Immature natural killer cell (primary cell): ENCODE data around the gene GADD45B. TPM values are rescaled to one million over a fixed set of nuclear protein-coding genes. Genes with fewer than 3 reads are reported as not detected.

Source experiments
- DNase-seq, 3 donors: peaks; one replicate each; pipeline ENCODE4 v3.0.0; 2022; ENCODE audit warnings: mixed read lengths in 1 of 3
- H3K27ac Mint-ChIP-seq, 6 donors: one replicate each; pipeline ENCODE4 v1.8.0; 2020; ENCODE audit warnings: mixed read lengths in 6 of 6, mild to moderate bottlenecking in 5 of 6, inconsistent platforms in 4 of 6, moderate library complexity in 3 of 6
- H3K27me3 Mint-ChIP-seq, 3 donors: one replicate each; pipeline ENCODE4 v1.8.0; 2020 to 2021; ENCODE audit warnings: low read depth in 3 of 3, mild to moderate bottlenecking in 3 of 3, mixed read lengths in 3 of 3, moderate library complexity in 3 of 3, inconsistent platforms in 1 of 3
- H3K36me3 Mint-ChIP-seq, 3 donors: one replicate each; pipeline ENCODE4 v1.8.0; 2020; ENCODE audit warnings: mixed read lengths in 3 of 3, inconsistent platforms in 2 of 3, mild to moderate bottlenecking in 2 of 3
- H3K4me1 Mint-ChIP-seq, 2 donors: one replicate each; pipeline ENCODE4 v1.8.0; 2020; ENCODE audit warnings: inconsistent platforms in 2 of 2, mild to moderate bottlenecking in 2 of 2, mixed read lengths in 2 of 2, moderate library complexity in 1 of 2
- H3K4me3 Mint-ChIP-seq, 5 donors: one replicate each; pipeline ENCODE4 v1.8.0; 2020; ENCODE audit warnings: mild to moderate bottlenecking in 5 of 5, mixed read lengths in 5 of 5, inconsistent platforms in 3 of 5, moderate library complexity in 3 of 5
- H3K9me3 Mint-ChIP-seq, 6 donors: one replicate each; pipeline ENCODE4 v1.8.0; 2020; ENCODE audit warnings: mild to moderate bottlenecking in 6 of 6, mixed read lengths in 6 of 6, inconsistent platforms in 4 of 6, moderate library complexity in 3 of 6
- polyA plus RNA-seq, 3 donors: library from polyadenylated mRNA; unstranded; fragments of 300-500 nt; fragmentation: Illumina TruSeq; gene quantifications; one replicate each; pipeline ENCODE4 v1.2.3, GENCODE V29; 2021

Gene GADD45B
- polyA plus RNA-seq, 3 donors from 2014 or later, result 68.0 to 105 (median 72.9) TPM

DNA sequence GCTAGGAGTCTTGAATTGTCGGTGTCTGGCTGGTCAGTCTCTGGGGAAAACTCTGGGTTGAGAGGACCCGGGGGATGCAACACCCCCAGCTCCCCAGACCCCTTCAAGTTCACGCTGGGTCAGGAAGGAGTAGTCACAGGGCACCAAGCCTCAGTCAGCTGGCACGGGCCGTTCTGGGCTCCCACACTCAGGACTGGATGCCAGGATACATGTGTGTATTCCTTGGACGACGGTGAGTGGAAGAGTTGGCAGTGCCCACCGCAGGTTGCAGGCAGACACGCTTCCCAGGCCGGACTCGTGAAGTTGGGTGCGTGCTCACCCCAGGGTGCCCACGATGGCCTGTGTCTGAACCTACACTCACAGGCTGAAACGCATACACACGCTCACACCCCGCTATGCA lies 5.5 kb downstream of the GADD45B start:
- Mint-ChIP-seq H3K4me3 (no peak overlapping the region), H3K4me1 (peaks cover 15 to 29% of the 10 kb centered on the region in 2 donors), H3K9me3 (peaks cover 0 to 5% (median 0%) of the 10 kb centered on the region in 6 donors), H3K27me3 (peaks cover 12 to 21% (median 18%) of the 10 kb centered on the region in 3 donors), H3K27ac (peak overlapping the region in 1 of 6 donors; percentile 69), H3K36me3 (peaks cover 0 to 7% (median 4%) of the 10 kb centered on the region in 3 donors)
- DNase-seq, result no peak

- H3K9me3 Mint-ChIP-seq, result peaks cover 0 to 5% (median 0%) of the 10 kb centered on the region in 6 donors
- peaks cover 6 to 16% (median 11%) of the 10 kb centered on the region in 3 donors for H3K27me3 Mint-ChIP-seq
- no peak overlapping the region for H3K4me3 Mint-ChIP-seq
- DNase-seq, result no peak
- H3K4me1 Mint-ChIP-seq, result peaks cover 12 to 21% of the 10 kb centered on the region in 2 donors
- no peak overlapping the region for H3K27ac Mint-ChIP-seq
- H3K36me3 Mint-ChIP-seq, result peaks cover 0 to 7% (median 4%) of the 10 kb centered on the region in 3 donors
These were observed 6.6 kb downstream of the GADD45B start for GRCh38 chr19:2482354-2483038.

GRCh38 chr19:2483084-2483483 lies 7.2 kb downstream of the GADD45B start:
- Mint-ChIP-seq H3K27me3 (peaks cover 6 to 13% (median 9%) of the 10 kb centered on the region in 3 donors), H3K36me3 (peaks cover 0 to 4% (median 3%) of the 10 kb centered on the region in 3 donors), H3K9me3 (peaks cover 0 to 5% (median 0%) of the 10 kb centered on the region in 6 donors), H3K27ac (no peak overlapping the region), H3K4me3 (no peak overlapping the region), H3K4me1 (peaks cover 6 to 16% of the 10 kb centered on the region in 2 donors)
- DNase-seq, result no peak

DNA sequence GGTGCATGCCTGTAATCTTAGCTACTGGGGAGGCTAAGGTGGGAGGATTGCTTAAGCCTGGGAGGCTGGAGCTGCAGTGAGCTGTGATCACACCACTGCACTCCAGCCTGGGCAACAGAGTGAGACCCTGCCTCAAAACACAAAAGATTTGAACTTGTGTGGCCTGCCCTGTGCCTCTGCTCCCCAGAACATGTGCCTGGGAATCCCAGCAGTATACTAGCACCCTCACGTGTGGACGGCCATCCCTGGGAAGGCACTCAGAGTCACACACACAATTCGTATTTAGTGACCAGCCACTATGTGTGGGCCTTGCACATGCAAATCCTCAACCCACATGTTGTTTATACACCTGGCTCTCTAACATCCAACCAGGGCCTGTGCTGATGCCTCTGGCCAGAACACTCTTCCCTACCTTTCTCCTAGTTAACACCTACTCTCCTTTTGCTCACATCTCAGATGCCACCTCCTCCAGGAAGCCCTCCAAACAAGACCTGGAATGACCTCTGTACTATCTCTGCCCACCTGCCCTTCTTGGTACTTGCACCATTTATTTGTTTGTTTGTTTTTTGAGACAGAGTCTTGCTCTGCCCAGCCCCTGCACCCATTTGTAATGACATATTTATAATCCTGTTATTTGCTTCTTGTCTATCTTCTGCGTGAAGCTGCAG lies 7.7 kb downstream of the GADD45B start:
- peak overlapping the region in 1 of 6 donors; percentile 34 for H3K27ac Mint-ChIP-seq
- peaks cover 0 to 5% (median 0%) of the 10 kb centered on the region in 6 donors for H3K9me3 Mint-ChIP-seq
- peaks cover 0 to 4% (median 0%) of the 10 kb centered on the region in 3 donors for H3K36me3 Mint-ChIP-seq
- no peak overlapping the region for H3K4me3 Mint-ChIP-seq
- DNase-seq, result no peak
- peaks cover 4 to 7% (median 5%) of the 10 kb centered on the region in 3 donors for H3K27me3 Mint-ChIP-seq
- peaks cover under 1 to 10% of the 10 kb centered on the region in 2 donors for H3K4me1 Mint-ChIP-seq

GRCh38 chr19:2484178-2484937 lies 8.4 kb downstream of the GADD45B start:
- DNase-seq, result no peak
- Mint-ChIP-seq H3K9me3 (peaks cover 0 to 5% (median 0%) of the 10 kb centered on the region in 6 donors), H3K4me1 (peaks cover 0 to 8% of the 10 kb centered on the region in 2 donors), H3K36me3 (peaks cover 0 to 4% (median 0%) of the 10 kb centered on the region in 3 donors), H3K27ac (no peak overlapping the region), H3K27me3 (peaks cover 3 to 6% (median 3%) of the 10 kb centered on the region in 3 donors), H3K4me3 (no peak overlapping the region)

DNA sequence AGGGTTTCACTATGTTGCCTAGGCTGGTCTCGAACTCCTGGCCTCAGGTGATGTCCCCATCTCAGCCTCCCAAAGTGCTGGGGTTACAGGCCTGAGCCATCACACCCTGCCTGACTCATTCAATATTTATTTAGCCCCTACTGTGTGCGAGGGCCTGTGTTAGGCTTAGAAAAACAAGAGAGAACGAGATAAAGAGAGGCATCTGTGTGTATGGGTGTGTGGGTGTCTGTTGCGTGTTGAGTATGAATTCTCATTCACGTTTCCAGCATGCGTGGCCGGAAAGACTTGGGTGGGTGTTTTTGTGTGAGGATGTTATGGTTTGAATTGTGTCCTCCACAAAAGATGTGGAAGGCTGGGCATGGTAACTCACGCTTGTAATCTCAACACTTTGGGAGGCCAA lies 9.5 kb downstream of the GADD45B start:
- no peak for DNase-seq
- H3K27me3 Mint-ChIP-seq, result peaks cover 10 to 14% (median 10%) of the 10 kb centered on the region in 3 donors
- no peak overlapping the region for H3K4me3 Mint-ChIP-seq
- peaks cover 0 to 5% (median 0%) of the 10 kb centered on the region in 6 donors for H3K9me3 Mint-ChIP-seq
- H3K4me1 Mint-ChIP-seq, result peaks cover 5% of the 10 kb centered on the region in 2 donors
- H3K36me3 Mint-ChIP-seq, result peaks cover 0 to 4% (median 0%) of the 10 kb centered on the region in 3 donors
- H3K27ac Mint-ChIP-seq, result no peak overlapping the region

DNA sequence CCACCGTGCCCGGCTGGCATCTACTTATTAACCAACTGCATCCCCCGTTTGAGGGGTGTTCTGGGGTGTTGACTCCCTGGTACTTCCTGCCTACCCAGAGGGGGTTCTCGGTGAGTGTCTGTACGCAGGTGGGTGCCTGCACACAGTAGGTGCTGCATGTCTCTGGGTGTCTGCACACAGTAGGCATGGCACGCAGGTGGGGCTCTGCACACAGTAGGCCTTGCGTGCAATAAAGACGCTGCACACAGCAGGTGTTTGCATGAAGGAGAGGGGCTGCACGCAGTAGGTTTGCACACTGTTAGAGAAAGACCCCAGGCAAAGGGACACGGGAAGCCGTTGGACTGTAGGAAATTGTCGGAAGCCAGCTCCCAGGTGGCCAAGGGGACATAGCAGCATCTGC lies 11.2 kb downstream of the GADD45B start:
- peaks cover 5% of the 10 kb centered on the region in 2 donors for H3K4me1 Mint-ChIP-seq
- H3K4me3 Mint-ChIP-seq, result no peak overlapping the region
- peaks cover 0 to 4% (median 0%) of the 10 kb centered on the region in 3 donors for H3K36me3 Mint-ChIP-seq
- no peak overlapping the region for H3K27ac Mint-ChIP-seq
- no peak for DNase-seq
- H3K9me3 Mint-ChIP-seq, result peaks cover 0 to 5% (median 0%) of the 10 kb centered on the region in 6 donors
- peaks cover 13 to 15% (median 13%) of the 10 kb centered on the region in 3 donors for H3K27me3 Mint-ChIP-seq

- Mint-ChIP-seq H3K4me1 (peaks cover 5% of the 10 kb centered on the region in 2 donors), H3K4me3 (no peak overlapping the region), H3K27me3 (peaks cover 17 to 19% (median 19%) of the 10 kb centered on the region in 3 donors), H3K27ac (no peak overlapping the region), H3K9me3 (peaks cover 0 to 5% (median 0%) of the 10 kb centered on the region in 6 donors), H3K36me3 (peaks cover 0 to 4% (median 0%) of the 10 kb centered on the region in 3 donors)
- no peak for DNase-seq
These were observed 11.9 kb downstream of the GADD45B start for GRCh38 chr19:2487842-2488241.

GRCh38 chr19:2488405-2488941 lies 12.5 kb downstream of the GADD45B start:
- H3K4me1 Mint-ChIP-seq, result peaks cover 5% of the 10 kb centered on the region in 2 donors
- no peak overlapping the region for H3K27ac Mint-ChIP-seq
- no peak for DNase-seq
- peak overlapping the region in 1 of 5 donors; percentile 13 for H3K4me3 Mint-ChIP-seq
- H3K36me3 Mint-ChIP-seq, result peaks cover 0 to 4% (median 0%) of the 10 kb centered on the region in 3 donors
- peaks cover 18 to 19% (median 19%) of the 10 kb centered on the region in 3 donors for H3K27me3 Mint-ChIP-seq
- H3K9me3 Mint-ChIP-seq, result peaks cover 0 to 5% (median 0%) of the 10 kb centered on the region in 6 donors

DNA sequence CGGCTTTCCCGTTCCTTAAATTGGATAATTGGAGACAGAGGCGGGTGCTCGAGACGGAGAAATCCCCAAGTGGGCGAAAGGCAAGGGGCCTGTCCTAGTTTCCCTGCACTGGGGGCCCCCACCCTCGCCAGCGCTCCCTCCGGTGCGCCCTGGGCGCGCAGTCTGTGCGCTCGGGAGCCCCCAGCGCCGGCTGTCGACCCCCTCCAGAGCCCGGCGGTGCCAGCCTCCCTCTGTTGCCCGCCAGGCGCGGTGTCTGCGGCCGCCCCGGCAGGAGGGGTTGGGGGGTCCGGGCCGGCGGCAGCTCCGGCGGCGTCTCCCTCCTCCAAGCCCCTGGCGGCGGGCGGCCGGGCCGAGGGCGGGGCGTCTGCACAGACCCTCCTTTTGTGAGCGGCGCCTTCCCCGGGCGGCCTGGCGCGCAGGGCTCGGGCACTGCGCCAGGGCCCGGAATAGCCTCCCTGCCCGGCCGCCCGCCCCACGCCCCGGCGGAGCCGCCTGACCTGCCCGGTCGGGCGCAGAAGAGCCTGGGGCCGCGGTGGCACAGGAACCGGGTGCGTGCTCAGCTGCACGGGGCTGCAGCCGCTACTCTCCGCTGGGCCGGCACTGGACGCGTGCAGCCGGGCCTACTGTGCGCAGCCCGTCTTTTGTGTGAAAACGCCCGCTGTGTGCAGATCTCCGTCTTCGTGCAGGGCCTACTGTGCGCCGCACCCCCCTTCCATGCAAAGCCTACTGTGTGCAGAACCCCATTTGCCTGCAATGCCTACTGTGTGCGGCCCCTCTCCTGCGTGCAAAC lies 13.2 kb downstream of the GADD45B start:
- no peak overlapping the region for H3K27ac Mint-ChIP-seq
- peak overlapping the region in 4 of 5 donors; percentile 6 to 34 (median 24) for H3K4me3 Mint-ChIP-seq
- peak in 1 of 3 donors; percentile 5 for DNase-seq
- peaks cover 19 to 21% (median 20%) of the 10 kb centered on the region in 3 donors for H3K27me3 Mint-ChIP-seq
- no peaks in the 10 kb centered on the region for H3K9me3 Mint-ChIP-seq
- H3K36me3 Mint-ChIP-seq, result no peaks in the 10 kb centered on the region
- H3K4me1 Mint-ChIP-seq, result peaks cover 5% of the 10 kb centered on the region in 2 donors

DNA sequence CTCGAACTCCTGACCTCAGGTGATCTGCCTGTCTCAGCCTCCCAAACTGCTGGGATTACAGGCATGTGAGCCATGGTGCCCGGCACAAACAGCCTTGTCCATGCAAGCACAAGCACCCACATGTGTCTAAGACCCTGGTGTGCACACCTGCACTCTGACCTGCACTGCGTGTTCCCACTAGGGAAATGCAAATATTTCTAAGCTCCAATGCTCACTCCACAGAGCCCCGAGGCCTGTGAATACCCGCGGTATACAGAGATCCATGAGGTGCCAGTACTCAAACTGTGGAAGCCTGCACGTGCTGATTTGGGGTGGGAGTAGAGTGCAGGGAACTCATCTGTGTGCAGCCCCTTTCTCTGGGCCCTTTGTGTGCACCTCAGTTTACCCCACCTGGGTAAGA lies 14.7 kb downstream of the GADD45B start:
- H3K36me3 Mint-ChIP-seq, result no peaks in the 10 kb centered on the region
- H3K4me1 Mint-ChIP-seq, result peaks cover 5 to 10% of the 10 kb centered on the region in 2 donors
- H3K4me3 Mint-ChIP-seq, result no peak overlapping the region
- peaks cover 21 to 22% (median 22%) of the 10 kb centered on the region in 3 donors for H3K27me3 Mint-ChIP-seq
- no peak for DNase-seq
- H3K27ac Mint-ChIP-seq, result no peak overlapping the region
- H3K9me3 Mint-ChIP-seq, result no peaks in the 10 kb centered on the region

- Mint-ChIP-seq H3K4me3 (peak overlapping the region in 1 of 5 donors; percentile 42), H3K27me3 (peaks cover 19 to 22% (median 20%) of the 10 kb centered on the region in 3 donors), H3K9me3 (no peaks in the 10 kb centered on the region), H3K27ac (no peak overlapping the region), H3K4me1 (peaks cover 6 to 15% of the 10 kb centered on the region in 2 donors), H3K36me3 (no peaks in the 10 kb centered on the region)
- no peak for DNase-seq
These were observed 15.3 kb downstream of the GADD45B start for GRCh38 chr19:2491130-2491801.
